Muscle of leg (tissue), 11 donors: Measurements from ENCODE around the gene ZNF683. TPM values are rescaled to one million over a fixed set of nuclear protein-coding genes. Genes with fewer than 3 reads are reported as not detected.
A peak's percentile ranks its signal among the peaks of the same experiment; 100 is the strongest.
"Not testable (repeated sequence)": the region's sequence is repeated elsewhere in the genome, so short reads cannot be mapped to it uniquely, and the experiment has no call there.

Experiments
- DNase-seq: peaks from one replicate; pipeline ENCODE4 v3.0.0; 2013
- H3K27ac ChIP-seq: one replicate; pipeline ENCODE4 v1.5.1; 2013; ENCODE audit warnings: mild to moderate bottlenecking, low read length, control low read depth
- H3K27me3 ChIP-seq: one replicate; pipeline ENCODE4 v1.6.1; 2013; ENCODE audit warnings: low read length; ENCODE audit not compliant: control insufficient read depth, insufficient read depth
- H3K36me3 ChIP-seq: one replicate; pipeline ENCODE4 v1.6.1; 2013; ENCODE audit warnings: low read length; ENCODE audit not compliant: control insufficient read depth, insufficient read depth
- H3K4me1 ChIP-seq: one replicate; pipeline ENCODE4 v1.6.1; 2013; ENCODE audit warnings: low read length; ENCODE audit not compliant: control insufficient read depth, insufficient read depth
- H3K4me3 ChIP-seq: one replicate; pipeline ENCODE4 v1.5.1; 2013; ENCODE audit warnings: low read length, control low read depth
- H3K9me3 ChIP-seq: replicated peaks from 2 replicates; pipeline ENCODE4 v1.6.1; 2013; ENCODE audit warnings: low read depth, low read length; ENCODE audit not compliant: control insufficient read depth
- WGBS: methylation state at CpG from one replicate; pipeline ENCODE4 v1.1.5; 2013; ENCODE audit warnings: missing lambda C conversion rate; ENCODE audit not compliant: insufficient coverage; 5-methylcytosine and 5-hydroxymethylcytosine counted together
- polyA plus RNA-seq, 8 donors: library from polyadenylated mRNA; unstranded; fragments of 120-200 nt; gene quantifications; one replicate each; pipeline versions ENCODE4 v1.2.1 to v1.2.3, GENCODE V29; 2013; ENCODE audit warnings: inconsistent platforms in 1 of 8, low replicate concordance in 1 of 8; ENCODE audit not compliant: insufficient read length in 8 of 8, insufficient read depth in 1 of 8
- total RNA-seq: library from RNA; stranded (reverse); fragments of 120-200 nt; gene quantifications from one replicate; pipeline ENCODE4 v1.2.4, GENCODE V29; 2013

The ZNF683 gene
- total and polyA plus RNA-seq, 9 donors, result not detected

DNA sequence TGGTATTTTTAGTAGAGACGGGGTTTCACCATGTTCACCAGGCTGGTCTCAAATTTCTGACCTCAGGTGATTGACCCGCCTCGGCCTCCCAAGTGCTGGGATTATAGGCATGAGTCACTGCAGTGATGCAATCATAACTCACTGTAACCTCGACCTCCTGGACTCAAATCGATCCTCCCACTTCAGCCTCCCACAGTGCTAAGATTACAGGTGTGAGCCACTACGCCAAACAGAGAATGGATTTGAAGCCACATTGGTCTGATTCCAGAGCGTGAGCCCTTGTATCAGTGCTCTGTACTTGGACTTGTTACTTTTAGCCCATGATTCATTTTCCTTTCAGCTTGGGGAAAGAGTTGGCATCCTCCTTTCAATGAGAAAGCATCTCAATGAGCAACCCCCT is 14.9 kb upstream of the ZNF683 start:
- Histone ChIP-seq H3K9me3 (no peaks in the 10 kb centered on the region), H3K4me1 (no peaks in the 10 kb centered on the region), H3K27me3 (peaks cover 4% of the 10 kb centered on the region), H3K4me3 (no peak overlapping the region), H3K36me3 (no peaks in the 10 kb centered on the region), H3K27ac (no peak overlapping the region)
- no peak for DNase-seq
- WGBS, result 69% methylated on average over 4 of the region's 7 CpGs

DNA sequence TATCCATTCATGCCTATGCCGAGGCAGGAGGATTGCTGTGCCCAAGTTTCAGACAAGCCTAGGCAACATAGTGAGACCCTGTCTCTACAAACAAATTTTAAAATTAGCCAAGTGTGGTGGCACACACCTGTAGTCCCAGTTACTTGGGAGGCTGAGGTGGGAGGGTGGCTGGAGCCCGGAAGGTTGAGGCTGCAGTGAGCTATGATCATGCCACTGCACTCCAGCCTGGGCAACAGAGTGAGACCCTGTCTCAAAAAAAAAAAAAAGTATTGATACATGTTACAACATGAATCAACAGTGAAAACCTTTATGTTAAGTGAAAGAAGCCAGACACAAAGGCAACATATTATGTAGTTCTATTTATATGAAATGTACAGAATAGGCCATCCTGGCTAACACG is 12.5 kb upstream of the ZNF683 start:
- WGBS, result no CpG with 5 or more reads among the region's 3 CpGs
- H3K27me3 ChIP-seq, H3K4me3 ChIP-seq, H3K27ac ChIP-seq, H3K36me3 ChIP-seq, DNase-seq, H3K9me3 ChIP-seq, H3K4me1 ChIP-seq: not testable (repeated sequence)

DNA sequence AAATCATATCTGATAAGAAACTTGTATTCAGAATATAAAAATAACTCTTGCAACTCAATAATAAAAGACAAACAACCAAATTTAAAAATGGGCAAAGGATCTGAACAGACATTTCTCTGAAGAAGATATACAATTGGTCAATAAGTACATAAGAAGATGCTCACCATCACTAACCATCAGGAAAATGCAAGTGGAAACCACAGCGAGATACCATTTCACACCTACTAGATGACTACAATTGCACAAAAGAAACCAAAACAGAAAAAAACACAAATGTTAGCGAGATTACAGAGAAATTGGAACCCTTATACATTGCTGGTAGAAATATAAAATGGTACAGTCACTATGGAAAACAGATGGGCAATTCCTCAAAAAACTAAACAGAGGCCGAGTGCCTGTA is 11.5 kb upstream of the ZNF683 start:
- Histone ChIP-seq H3K4me1 (no peaks in the 10 kb centered on the region), H3K36me3 (no peaks in the 10 kb centered on the region), H3K9me3 (no peaks in the 10 kb centered on the region), H3K27me3 (peaks cover 6% of the 10 kb centered on the region), H3K4me3 (no peak overlapping the region), H3K27ac (no peak overlapping the region)
- no CpG with 5 or more reads among the region's 3 CpGs for WGBS
- no peak for DNase-seq

DNA sequence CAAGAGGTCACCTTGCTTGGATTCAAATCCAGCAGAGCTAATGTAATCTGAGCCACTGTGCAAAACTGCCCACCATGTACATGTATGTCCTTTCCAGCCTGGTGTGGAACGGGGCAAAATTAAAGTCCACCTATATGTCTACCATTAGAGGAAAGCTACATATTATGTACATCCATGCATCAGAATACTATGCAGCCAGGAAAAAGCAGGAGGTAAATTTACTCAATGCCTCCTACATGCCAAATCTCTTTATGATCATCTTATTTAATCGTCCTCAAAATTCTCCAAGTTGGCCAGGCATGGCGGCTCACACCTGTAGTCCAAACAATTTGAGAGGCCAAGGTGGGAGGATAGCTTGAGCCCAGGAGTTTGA is 6.3 kb upstream of the ZNF683 start:
- H3K27me3 ChIP-seq, result peaks cover 2% of the 10 kb centered on the region
- no peak overlapping the region for H3K4me3 ChIP-seq
- H3K9me3 ChIP-seq, result no peaks in the 10 kb centered on the region
- no peak overlapping the region for H3K27ac ChIP-seq
- H3K36me3 ChIP-seq, result no peaks in the 10 kb centered on the region
- WGBS, result 90% methylated on average over 2 of the region's 3 CpGs
- peaks cover 3% of the 10 kb centered on the region for H3K4me1 ChIP-seq
- DNase-seq, result no peak

DNA sequence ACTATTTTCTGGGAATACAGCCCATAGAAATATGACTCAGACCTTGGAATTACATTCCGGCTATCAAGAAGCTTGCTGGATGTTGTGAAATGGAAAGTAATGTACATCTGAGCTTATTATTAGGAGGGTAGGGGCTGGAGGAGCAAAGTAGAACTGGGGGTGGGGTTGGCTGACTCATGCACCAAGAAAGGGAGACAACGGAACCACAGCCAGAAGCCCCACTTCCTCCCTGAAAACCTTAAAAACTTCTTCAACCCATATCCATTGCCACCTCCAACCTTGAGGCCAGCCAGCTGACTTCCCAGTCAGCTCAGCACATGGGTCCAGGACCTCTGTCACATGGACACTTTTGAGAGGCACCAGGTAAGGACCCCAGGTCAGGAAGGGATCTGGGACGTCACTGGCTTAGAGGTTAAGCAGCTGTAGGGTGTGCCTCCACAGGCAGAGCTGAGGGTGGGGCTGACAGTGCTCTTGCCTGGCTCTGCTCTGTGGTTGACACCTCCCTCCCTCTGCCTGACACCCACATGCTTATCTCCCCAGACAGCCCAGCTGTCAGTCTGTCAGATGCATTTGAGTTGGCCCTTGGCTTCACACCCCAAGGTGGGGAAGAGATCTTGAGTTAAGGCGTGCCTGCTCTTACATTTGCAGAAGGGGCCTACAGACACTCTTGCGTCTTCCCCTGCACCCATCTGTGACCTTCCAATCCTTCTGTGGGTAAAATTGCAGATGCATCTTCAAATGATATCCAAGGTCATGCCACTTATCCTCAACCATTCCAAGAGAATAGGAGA is 5.7 kb upstream of the ZNF683 start:
- Histone ChIP-seq H3K36me3 (no peaks in the 10 kb centered on the region), H3K27ac (no peak overlapping the region), H3K4me3 (no peak overlapping the region), H3K4me1 (peaks cover 3% of the 10 kb centered on the region), H3K9me3 (no peaks in the 10 kb centered on the region), H3K27me3 (peaks cover 2% of the 10 kb centered on the region)
- peak; percentile 78 for DNase-seq
- 21% methylated on average over 2 of the region's 5 CpGs for WGBS

DNA sequence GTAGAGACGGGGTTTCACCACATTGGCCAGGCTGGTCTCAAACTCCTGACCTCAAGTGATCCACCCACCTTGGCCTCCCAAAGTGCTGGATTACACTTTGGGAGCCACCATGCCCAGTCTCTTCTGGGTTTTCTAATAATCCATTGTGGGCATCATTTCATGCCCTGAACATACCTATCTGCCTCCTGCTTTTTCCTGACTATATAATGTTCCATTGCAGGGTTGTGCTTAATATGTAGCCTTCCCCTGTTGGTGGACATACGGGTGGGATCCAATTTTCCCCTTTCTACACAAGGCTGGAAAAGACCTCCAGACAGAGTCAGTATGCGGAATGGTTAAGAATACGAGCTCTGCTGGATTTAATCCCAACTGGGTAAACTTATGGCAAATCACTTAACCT is 3.5 kb upstream of the ZNF683 start:
- no peaks in the 10 kb centered on the region for H3K36me3 ChIP-seq
- H3K27me3 ChIP-seq, result no peaks in the 10 kb centered on the region
- DNase-seq, result no peak
- no peak overlapping the region for H3K4me3 ChIP-seq
- no peaks in the 10 kb centered on the region for H3K9me3 ChIP-seq
- WGBS, result 63% methylated on average over 2 of the region's 4 CpGs
- peaks cover 3% of the 10 kb centered on the region for H3K4me1 ChIP-seq
- H3K27ac ChIP-seq, result no peak overlapping the region

DNA sequence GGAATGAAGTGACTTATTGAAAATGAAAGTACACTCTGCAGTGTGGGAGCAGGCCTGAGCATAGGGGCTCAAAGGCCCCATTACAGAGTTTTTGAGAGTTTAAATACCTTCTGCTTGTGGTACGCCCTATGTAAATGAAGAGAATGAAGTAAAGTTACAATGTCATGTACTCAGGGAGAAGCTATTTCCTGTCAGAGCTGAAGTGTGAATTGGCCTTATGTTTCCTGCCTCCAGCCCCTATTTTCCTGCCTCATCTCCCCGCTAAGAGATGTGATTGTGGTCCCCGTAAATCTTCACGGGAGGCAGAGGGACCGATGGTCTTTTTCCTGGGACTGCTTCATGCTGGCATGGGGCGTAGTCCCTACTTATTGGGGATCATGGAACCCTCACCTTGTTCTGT is 2.5 kb upstream of the ZNF683 start:
- H3K36me3 ChIP-seq, result no peaks in the 10 kb centered on the region
- peaks cover 3% of the 10 kb centered on the region for H3K4me1 ChIP-seq
- 50% methylated on average over 1 of the region's 6 CpGs for WGBS
- no peak for DNase-seq
- H3K4me3 ChIP-seq, result no peak overlapping the region
- no peak overlapping the region for H3K27ac ChIP-seq
- H3K27me3 ChIP-seq, result no peaks in the 10 kb centered on the region
- no peaks in the 10 kb centered on the region for H3K9me3 ChIP-seq

DNA sequence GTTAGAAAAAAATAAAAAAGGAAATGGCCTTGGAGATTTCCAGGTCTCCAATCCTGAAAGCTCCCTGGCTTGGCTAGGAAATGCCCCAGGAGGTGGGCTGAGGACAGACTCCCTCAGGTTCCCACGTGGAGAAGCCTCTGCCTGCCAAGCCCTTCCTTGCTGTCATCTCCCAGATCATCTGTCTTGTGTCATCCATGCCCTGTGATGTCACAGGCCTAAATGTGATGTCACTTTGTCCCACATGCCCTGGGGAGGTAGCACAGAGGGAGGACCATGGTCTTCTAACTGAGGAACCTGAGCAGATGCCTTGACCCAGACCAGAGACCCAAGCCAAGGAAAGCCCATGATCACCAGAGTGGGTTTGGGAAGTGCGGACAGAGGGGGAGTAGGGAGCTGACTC is 1.8 kb upstream of the ZNF683 start:
- H3K27me3 ChIP-seq, H3K4me1 ChIP-seq, H3K9me3 ChIP-seq, H3K27ac ChIP-seq, H3K4me3 ChIP-seq, H3K36me3 ChIP-seq, DNase-seq: not testable (repeated sequence)
- 40% methylated on average over 2 of the region's 2 CpGs for WGBS

DNA sequence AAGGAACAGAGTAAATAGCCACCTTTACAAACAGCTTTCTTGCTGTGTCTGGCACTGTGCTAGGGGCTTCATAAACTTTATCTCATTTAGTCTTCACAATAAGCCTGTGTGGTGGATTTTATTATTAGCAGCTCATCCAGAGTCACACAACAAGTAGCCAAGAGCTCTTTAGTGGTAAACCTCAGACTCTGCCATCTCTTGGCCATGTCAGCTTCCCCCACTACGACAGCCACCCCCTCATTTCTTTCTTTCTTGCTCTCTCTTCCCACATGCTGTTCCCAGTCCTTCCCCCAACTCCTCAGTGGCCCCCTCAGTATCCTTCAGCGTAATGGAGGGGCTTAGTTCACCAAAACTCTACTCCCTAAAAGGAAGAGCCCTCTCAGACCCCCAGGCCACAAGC is 1.2 kb upstream of the ZNF683 start:
- no peak for DNase-seq
- Histone ChIP-seq H3K27me3 (peaks cover 2% of the 10 kb centered on the region), H3K4me1 (peaks cover 3% of the 10 kb centered on the region), H3K9me3 (no peaks in the 10 kb centered on the region), H3K36me3 (no peaks in the 10 kb centered on the region), H3K27ac (no peak overlapping the region), H3K4me3 (no peak overlapping the region)
- WGBS, result 39% methylated on average over 2 of the region's 2 CpGs

DNA sequence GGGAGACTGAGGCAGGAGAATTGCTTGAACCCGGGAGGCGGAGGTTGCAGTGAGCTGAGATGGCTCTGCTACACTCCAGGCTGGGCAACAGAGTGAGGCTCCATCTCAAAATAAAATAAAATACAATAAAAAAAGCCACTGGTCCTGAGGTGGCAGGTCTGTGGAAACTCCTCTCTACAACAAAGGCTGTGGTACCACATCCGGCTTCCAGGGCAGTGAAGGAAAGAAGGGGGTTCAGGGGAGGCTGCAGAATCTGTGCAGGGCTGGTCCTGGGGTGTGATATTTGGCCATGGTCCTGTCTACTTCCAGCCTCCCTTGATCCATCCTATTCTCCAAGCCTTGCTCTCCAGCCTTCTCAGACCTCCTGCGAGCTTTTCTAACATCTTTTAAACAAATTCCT is 731 bp upstream of the ZNF683 start:
- H3K36me3 ChIP-seq, result no peaks in the 10 kb centered on the region
- H3K4me3 ChIP-seq, result no peak overlapping the region
- H3K27me3 ChIP-seq, result peaks cover 2% of the 10 kb centered on the region
- H3K4me1 ChIP-seq, result peaks cover 3% of the 10 kb centered on the region
- no peaks in the 10 kb centered on the region for H3K9me3 ChIP-seq
- H3K27ac ChIP-seq, result no peak overlapping the region
- WGBS, result no CpG with 5 or more reads among the region's 4 CpGs
- DNase-seq, result no peak

DNA sequence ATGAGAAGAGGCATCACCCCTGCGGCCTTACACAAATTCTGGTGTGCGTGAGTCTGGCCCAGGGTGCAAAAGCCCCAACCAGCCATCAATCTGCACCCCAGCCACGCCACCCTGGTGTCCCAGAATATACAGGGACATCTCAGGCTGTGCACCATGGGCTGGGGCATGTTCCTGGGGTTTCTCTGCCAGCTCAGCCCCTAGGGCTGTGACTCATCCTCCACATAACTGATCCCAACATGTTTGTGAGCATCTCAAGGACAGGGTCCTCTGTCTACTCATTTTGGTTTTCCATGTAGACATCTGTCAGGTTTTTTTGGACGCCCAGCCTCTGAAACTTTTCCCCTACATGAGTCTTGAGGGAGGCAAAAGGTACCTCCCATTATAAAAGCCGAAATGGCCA is 511 bp downstream of the ZNF683 start:
- 69% methylated on average over 5 of the region's 5 CpGs for WGBS
- Histone ChIP-seq H3K36me3 (no peaks in the 10 kb centered on the region), H3K4me1 (no peaks in the 10 kb centered on the region), H3K27me3 (peaks cover 5% of the 10 kb centered on the region), H3K27ac (no peak overlapping the region), H3K9me3 (no peaks in the 10 kb centered on the region), H3K4me3 (no peak overlapping the region)
- no peak for DNase-seq
